ENCODE results near the gene GSTK1.

GRCh38 chr7:143247372-143247771 lies 15.9 kb upstream of the GSTK1 start:
- no peak for TF ChIP-seq POLR2A (IDR thresholded peaks at IDR 0.05)
- TF ChIP-seq, protein P1, sequence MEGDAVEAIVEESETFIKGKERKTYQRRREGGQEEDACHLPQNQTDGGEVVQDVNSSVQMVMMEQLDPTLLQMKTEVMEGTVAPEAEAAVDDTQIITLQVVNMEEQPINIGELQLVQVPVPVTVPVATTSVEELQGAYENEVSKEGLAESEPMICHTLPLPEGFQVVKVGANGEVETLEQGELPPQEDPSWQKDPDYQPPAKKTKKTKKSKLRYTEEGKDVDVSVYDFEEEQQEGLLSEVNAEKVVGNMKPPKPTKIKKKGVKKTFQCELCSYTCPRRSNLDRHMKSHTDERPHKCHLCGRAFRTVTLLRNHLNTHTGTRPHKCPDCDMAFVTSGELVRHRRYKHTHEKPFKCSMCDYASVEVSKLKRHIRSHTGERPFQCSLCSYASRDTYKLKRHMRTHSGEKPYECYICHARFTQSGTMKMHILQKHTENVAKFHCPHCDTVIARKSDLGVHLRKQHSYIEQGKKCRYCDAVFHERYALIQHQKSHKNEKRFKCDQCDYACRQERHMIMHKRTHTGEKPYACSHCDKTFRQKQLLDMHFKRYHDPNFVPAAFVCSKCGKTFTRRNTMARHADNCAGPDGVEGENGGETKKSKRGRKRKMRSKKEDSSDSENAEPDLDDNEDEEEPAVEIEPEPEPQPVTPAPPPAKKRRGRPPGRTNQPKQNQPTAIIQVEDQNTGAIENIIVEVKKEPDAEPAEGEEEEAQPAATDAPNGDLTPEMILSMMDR (IDR thresholded peaks at IDR 0.05) = no peak
- no peak for TF ChIP-seq POLR2AphosphoS5 (IDR thresholded peaks at IDR 0.05)
